Endothelial cell of umbilical vein (primary cell): ENCODE data around the gene NADK. TPM values are rescaled to one million over a fixed set of nuclear protein-coding genes. Genes with fewer than 3 reads are reported as not detected.

Experiments used
- BruUV-seq: library from RNA; stranded (reverse); fragments of 400-500 nt; replicated peaks from 2 replicates; lab custom pipeline; 2021; lab: Mats Ljungman, UMichigan
- CTCF ChIA-PET: fragments of 300-600, 350-600 bp; sonication (Branson Sonifier 250); formaldehyde crosslinking; loops from one replicate; lab custom pipeline; 2021; ENCODE audit warnings: antibody characterized with exemption, inconsistent platforms; lab: Charles Lee
- POLR2A ChIA-PET: fragments of 300-600, 350-600 bp; sonication (Branson Sonifier 250); formaldehyde crosslinking; loops from one replicate; lab custom pipeline; 2021; ENCODE audit warnings: antibody characterized with exemption, inconsistent platforms; lab: Charles Lee
- DNase-seq: peaks from one replicate; pipeline ENCODE4 v3.0.0-alpha.2; 2011; ENCODE audit warnings: low read depth, low spot score
- FAIRE-seq: peaks from 2 replicates; lab custom pipeline; 2011; peaks lifted over from hg19 to GRCh38; lab: Jason Lieb, UNC
- H2AFZ ChIP-seq: 2 replicates; pipeline ENCODE4 v1.6.0; 2012; ENCODE audit warnings: low read depth, low read length, control low read depth, inconsistent platforms
- H3K27ac ChIP-seq: 2 replicates; pipeline ENCODE4 v1.5.1; 2011; ENCODE audit warnings: low read depth, mild to moderate bottlenecking, control low read depth, low read length, moderate library complexity; ENCODE audit not compliant: insufficient read depth
- H3K27me3 ChIP-seq, 2 experiments: 2 replicates each; pipeline versions ENCODE4 v1.6.0 to v1.6.1; 2011; ENCODE audit warnings: low read length in 2 of 2, mixed read lengths in 1 of 2; ENCODE audit not compliant: control insufficient read depth in 2 of 2, insufficient read depth in 2 of 2
- H3K36me3 ChIP-seq, 2 experiments: 2 replicates in 1 of 2; 3 replicates in 1 of 2; pipeline ENCODE4 v1.5.1; 2011; ENCODE audit warnings: low read length in 2 of 2, mild to moderate bottlenecking in 1 of 2, moderate library complexity in 1 of 2; ENCODE audit not compliant: control insufficient read depth in 2 of 2, insufficient read depth in 2 of 2; ENCODE audit errors: extremely low read depth in 1 of 2
- H3K4me1 ChIP-seq: 3 replicates; pipeline ENCODE4 v1.5.1; 2011; ENCODE audit warnings: mild to moderate bottlenecking, low read length; ENCODE audit not compliant: control insufficient read depth, insufficient read depth; ENCODE audit errors: extremely low read depth
- H3K4me2 ChIP-seq: 2 replicates; pipeline ENCODE4 v1.6.1; 2011; ENCODE audit warnings: low read length, control low read depth, mixed read lengths; ENCODE audit not compliant: insufficient read depth
- H3K4me3 ChIP-seq, 3 experiments: fragments of 200-600 bp in 1 of 3; sonication (generic), shearing (Covaris generic) in 1 of 3; replicated peaks in 1 of 3; 2 replicates each; pipeline ENCODE4 v1.5.1; 2011 to 2016; ENCODE audit warnings: control low read depth in 3 of 3, low read length in 3 of 3, mild to moderate bottlenecking in 2 of 3, inconsistent platforms in 1 of 3, low read depth in 1 of 3, moderate library complexity in 1 of 3; ENCODE audit not compliant: insufficient read depth in 1 of 3
- H3K79me2 ChIP-seq: 2 replicates; pipeline ENCODE4 v1.6.0; 2012; ENCODE audit warnings: low read length, inconsistent platforms; ENCODE audit not compliant: control insufficient read depth, insufficient read depth
- H3K9ac ChIP-seq: replicated peaks from 2 replicates; pipeline ENCODE3; 2011; ENCODE audit warnings: low read length, control low read depth; ENCODE audit not compliant: insufficient read depth; ENCODE audit errors: extremely low read depth
- H3K9me1 ChIP-seq: replicated peaks from 3 replicates; pipeline ENCODE4 v1.6.0; 2011; ENCODE audit warnings: mild to moderate bottlenecking, low read length; ENCODE audit not compliant: control insufficient read depth, insufficient read depth; ENCODE audit errors: extremely low read depth
- H3K9me3 ChIP-seq: replicated peaks from 2 replicates; pipeline ENCODE4 v1.5.1; 2012; ENCODE audit warnings: low read length, inconsistent platforms; ENCODE audit not compliant: control insufficient read depth, insufficient read depth
- H4K20me1 ChIP-seq: replicated peaks from 2 replicates; pipeline ENCODE3; 2011; ENCODE audit warnings: mild to moderate bottlenecking, low read length; ENCODE audit not compliant: control insufficient read depth, insufficient read depth; ENCODE audit errors: extremely low read depth
- CTCF ChIP-seq, 2 donors: IDR thresholded peaks; 1 replicate in 1 of 2; 2 replicates in 1 of 2; pipeline ENCODE4 v1.5.1; 2011; ENCODE audit warnings: low read length in 2 of 2, mild to moderate bottlenecking in 2 of 2, moderate library complexity in 2 of 2, control low read depth in 1 of 2, inconsistent platforms in 1 of 2, low read depth in 1 of 2; ENCODE audit not compliant: insufficient read depth in 1 of 2; ENCODE audit errors: extremely low read depth in 1 of 2
- EZH2 ChIP-seq: IDR thresholded peaks from 2 replicates; pipeline ENCODE4 v1.6.1; 2012; ENCODE audit warnings: borderline replicate concordance, low read depth, mild to moderate bottlenecking, moderate library complexity, low read length, inconsistent platforms; ENCODE audit not compliant: severe bottlenecking
- FOS ChIP-seq: IDR thresholded peaks from 2 replicates; pipeline ENCODE4 v1.6.1; 2011; ENCODE audit warnings: mild to moderate bottlenecking, low read length, moderate library complexity, borderline replicate concordance; ENCODE audit not compliant: insufficient read depth
- GATA2 ChIP-seq: IDR thresholded peaks from 2 replicates; pipeline ENCODE4 v1.7.0; 2011; ENCODE audit warnings: low read depth, mild to moderate bottlenecking, moderate library complexity, mixed read lengths, low read length; ENCODE audit not compliant: insufficient read length, insufficient read depth
- JUN ChIP-seq: IDR thresholded peaks from 2 replicates; pipeline ENCODE4 v1.6.1; 2011; ENCODE audit warnings: borderline replicate concordance, low read depth; ENCODE audit not compliant: insufficient read length, insufficient read depth
- MAX ChIP-seq: IDR thresholded peaks from 2 replicates; pipeline ENCODE4 v1.6.1; 2011; ENCODE audit not compliant: insufficient read depth, insufficient read length
- MYC ChIP-seq: IDR thresholded peaks from one replicate; pipeline ENCODE4 v1.6.1; 2011; ENCODE audit warnings: mild to moderate bottlenecking, low read depth, low read length
- POLR2A ChIP-seq: IDR thresholded peaks from 2 replicates; pipeline ENCODE4 v1.6.1; 2012; ENCODE audit warnings: low read depth, mild to moderate bottlenecking, control low read depth, low read length
- POLR2AphosphoS5 ChIP-seq: IDR thresholded peaks from 2 replicates; pipeline ENCODE4 v1.6.1; 2012; ENCODE audit warnings: low read depth, mild to moderate bottlenecking, control low read depth, low read length, moderate library complexity; ENCODE audit not compliant: insufficient read depth
- dilution Hi-C: fragments of 300-500 bp; cut with MboI; formaldehyde crosslinking; loops from one replicate; pipeline ENCODE4 v1.15.0; 2019; ENCODE audit warnings: low sequenced_read_pairs; ENCODE audit not compliant: extremely low pct_ligation_motif_present
- intact Hi-C: fragments of 100-400 bp; cut with micrococcal nuclease; formaldehyde crosslinking; loops from one replicate; pipeline ENCODE4 v1.10.0; 2022
- polyA plus RNA-seq, 4 experiments: library from polyadenylated mRNA; depleted of rRNA in 3 of 4; stranded (reverse) in 3 of 4; unstranded in 1 of 4; fragments of >200 nt; gene quantifications; 2 replicates each; pipeline versions ENCODE4 v1.2.1 to v1.2.3, GENCODE V29; 2011 to 2012; ENCODE audit warnings: missing spikeins in 1 of 4
- total RNA-seq: library from RNA; stranded (reverse); gene quantifications from 2 replicates; pipeline ENCODE4 v1.2.3, GENCODE V29; 2021

Gene NADK
- total and polyA plus RNA-seq, 2 donors (not counting 3 experiments of a cell fraction or from before 2014, with no cell fraction given), result 68.5 to 88.8 TPM

- Histone ChIP-seq H3K27ac (no peak overlapping the region), H3K27me3 (no peaks in the 10 kb centered on the region), H3K9ac (no peak overlapping the region), H3K9me1 (no peaks in the 10 kb centered on the region), H3K36me3 (peaks cover 4 to 32% of the 10 kb centered on the region in 2 experiments), H3K4me3 (no peak overlapping the region), H4K20me1 (no peaks in the 10 kb centered on the region), H2AFZ (no peak overlapping the region), H3K4me2 (no peak overlapping the region), H3K79me2 (peaks cover 8% of the 10 kb centered on the region), H3K4me1 (no peaks in the 10 kb centered on the region), H3K9me3 (no peaks in the 10 kb centered on the region)
- TF ChIP-seq CTCF (IDR thresholded peaks at IDR 0.05; ENCODE audit: extremely low read depth in 1 of 2, insufficient read depth in 1 of 2, low read depth in 1 of 2, low read length in 2 of 2) (no peak), POLR2A (no peak), MYC (no peak), FOS (no peak), GATA2 (no peak), POLR2AphosphoS5 (no peak), MAX (no peak), JUN (no peak), EZH2 (no peak)
- FAIRE-seq, result no peak
- ChIA-PET POLR2A (no interaction called here), CTCF (interaction anchor here (0.8 kb wide), 1 partner anchor 155 kb away, joined by 3 read pairs; no protein-coding TSS in a partner anchor)
- dilution Hi-C loops (no loop called here), intact Hi-C loops (no loop called here)
- DNase-seq, result no peak
- BruUV-seq, result no TSS peak
Observed at GRCh38 chr1:1754051-1754815, 24.0 kb downstream of the NADK start.
